ENCODE data around the gene CLTA.
"Not testable (repeated sequence)": the region's sequence is repeated elsewhere in the genome, so short reads cannot be mapped to it uniquely, and the experiment has no call there.

Gene CLTA

DNA sequence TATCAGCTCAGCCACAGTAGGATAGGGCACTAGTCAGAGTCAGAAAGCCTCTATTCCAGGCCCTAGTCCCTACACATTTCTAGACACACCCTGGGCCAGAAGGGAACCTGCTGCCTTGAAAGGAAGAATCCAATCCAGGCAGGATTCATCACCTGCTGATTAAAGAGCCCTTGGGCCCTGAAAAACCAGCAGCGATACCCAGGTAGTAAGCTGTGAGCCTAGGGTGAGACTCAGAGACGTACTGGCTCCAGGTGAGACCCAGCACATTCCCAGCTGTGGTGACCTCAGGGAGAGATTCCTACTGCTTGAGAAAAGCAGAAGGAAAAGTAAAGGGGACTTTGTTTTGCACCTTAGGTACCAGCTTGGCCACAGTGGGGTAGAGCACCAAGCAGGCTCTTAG is 16.9 kb upstream of the CLTA start:
- Histone ChIP-seq H3K4me3 (ENCODE audit: low read depth, low read length) (no peak overlapping the region), H2AFZ (no peak overlapping the region), H3K79me2 (no peaks in the 10 kb centered on the region), H3K36me3 (ENCODE audit: control insufficient read depth, insufficient read depth, low read length) (no peaks in the 10 kb centered on the region), H3K4me1 (no peaks in the 10 kb centered on the region), H3K27me3 (ENCODE audit: control insufficient read depth, insufficient read depth, low read length) (no peaks in the 10 kb centered on the region), H3K9me3 (ENCODE audit: control insufficient read depth, low read length) (no peaks in the 10 kb centered on the region), H3K27ac (no peak overlapping the region), H3K9ac (no peak overlapping the region), H3K4me2 (ENCODE audit: low read length) (no peak overlapping the region)
- TF ChIP-seq, protein P1, sequence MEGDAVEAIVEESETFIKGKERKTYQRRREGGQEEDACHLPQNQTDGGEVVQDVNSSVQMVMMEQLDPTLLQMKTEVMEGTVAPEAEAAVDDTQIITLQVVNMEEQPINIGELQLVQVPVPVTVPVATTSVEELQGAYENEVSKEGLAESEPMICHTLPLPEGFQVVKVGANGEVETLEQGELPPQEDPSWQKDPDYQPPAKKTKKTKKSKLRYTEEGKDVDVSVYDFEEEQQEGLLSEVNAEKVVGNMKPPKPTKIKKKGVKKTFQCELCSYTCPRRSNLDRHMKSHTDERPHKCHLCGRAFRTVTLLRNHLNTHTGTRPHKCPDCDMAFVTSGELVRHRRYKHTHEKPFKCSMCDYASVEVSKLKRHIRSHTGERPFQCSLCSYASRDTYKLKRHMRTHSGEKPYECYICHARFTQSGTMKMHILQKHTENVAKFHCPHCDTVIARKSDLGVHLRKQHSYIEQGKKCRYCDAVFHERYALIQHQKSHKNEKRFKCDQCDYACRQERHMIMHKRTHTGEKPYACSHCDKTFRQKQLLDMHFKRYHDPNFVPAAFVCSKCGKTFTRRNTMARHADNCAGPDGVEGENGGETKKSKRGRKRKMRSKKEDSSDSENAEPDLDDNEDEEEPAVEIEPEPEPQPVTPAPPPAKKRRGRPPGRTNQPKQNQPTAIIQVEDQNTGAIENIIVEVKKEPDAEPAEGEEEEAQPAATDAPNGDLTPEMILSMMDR (IDR thresholded peaks at IDR 0.05), result no peak

DNA sequence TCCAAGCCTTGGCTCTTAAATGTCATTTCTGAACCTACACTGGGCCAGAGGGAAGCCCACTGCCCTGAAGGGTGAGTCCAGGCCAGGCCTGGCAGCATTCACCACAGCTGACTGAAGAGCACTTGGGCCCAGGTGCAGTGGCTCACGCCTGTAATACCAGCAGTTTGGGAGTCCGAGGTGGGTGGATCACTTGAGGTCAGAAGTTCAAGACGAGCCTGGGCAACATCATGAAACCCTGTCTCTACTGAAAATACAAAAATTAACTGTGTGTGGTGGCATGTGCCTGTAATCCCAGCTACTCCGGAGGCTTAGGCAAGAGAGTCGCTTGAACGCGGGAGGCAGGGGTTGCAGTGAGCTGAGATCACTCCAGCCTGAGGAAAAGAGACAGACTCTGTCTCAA is 16.4 kb upstream of the CLTA start:
- H3K36me3 ChIP-seq (ENCODE audit: control insufficient read depth, insufficient read depth, low read length), result no peaks in the 10 kb centered on the region
- no peak overlapping the region for H2AFZ ChIP-seq
- no peak overlapping the region for H3K9ac ChIP-seq
- no peaks in the 10 kb centered on the region for H3K4me1 ChIP-seq
- no peak overlapping the region for H3K4me2 ChIP-seq (ENCODE audit: low read length)
- TF ChIP-seq, protein P1 (IDR thresholded peaks at IDR 0.05), result no peak
- H3K79me2 ChIP-seq, result no peaks in the 10 kb centered on the region
- H3K9me3 ChIP-seq (ENCODE audit: control insufficient read depth, low read length), result no peaks in the 10 kb centered on the region
- no peaks in the 10 kb centered on the region for H3K27me3 ChIP-seq (ENCODE audit: control insufficient read depth, insufficient read depth, low read length)
- no peak overlapping the region for H3K27ac ChIP-seq
- no peak overlapping the region for H3K4me3 ChIP-seq (ENCODE audit: low read depth, low read length)

DNA sequence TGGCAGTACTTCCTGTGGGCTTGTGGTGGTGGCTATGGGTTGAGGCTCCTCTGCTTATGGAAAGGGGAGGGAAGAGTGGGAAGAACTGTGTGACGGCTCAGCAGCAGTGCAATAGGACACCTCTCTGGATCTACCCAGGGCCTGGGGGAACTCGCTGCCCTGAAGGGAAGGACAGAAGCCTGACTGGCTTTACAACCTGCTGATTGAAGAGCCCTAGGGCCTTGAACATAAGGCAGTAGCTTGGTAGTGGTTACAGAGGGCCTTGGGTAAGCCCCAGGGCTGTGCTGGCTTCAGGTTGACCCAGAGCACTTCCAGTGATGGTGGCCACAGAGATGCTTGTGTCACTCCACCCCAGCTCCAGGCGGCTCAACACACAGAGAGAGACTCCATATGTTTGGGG is 16.0 kb upstream of the CLTA start:
- H3K27ac ChIP-seq, result no peak overlapping the region

DNA sequence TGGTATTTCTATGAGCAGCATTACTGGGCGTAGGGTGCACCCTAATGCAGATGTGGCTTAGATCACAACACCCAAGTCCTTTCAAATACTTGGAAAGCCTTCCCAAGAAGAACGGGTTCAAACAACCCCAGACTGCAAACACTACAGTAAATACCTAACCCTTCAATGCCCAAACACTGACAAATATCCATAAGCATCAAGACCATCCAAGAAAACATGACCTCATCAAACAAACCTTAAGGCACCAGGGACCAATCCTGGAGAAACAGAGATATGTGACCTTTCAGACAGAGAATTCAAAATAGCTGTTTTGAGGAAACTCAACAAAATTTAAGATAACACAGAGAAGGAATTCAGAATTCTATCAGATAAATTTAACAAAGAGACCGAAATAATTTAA is 15.5 kb upstream of the CLTA start:
- H3K9me3 ChIP-seq (ENCODE audit: control insufficient read depth, low read length); H3K9ac ChIP-seq; H3K4me1 ChIP-seq; H3K79me2 ChIP-seq; H3K4me3 ChIP-seq (ENCODE audit: low read depth, low read length); H3K4me2 ChIP-seq (ENCODE audit: low read length); H3K27me3 ChIP-seq (ENCODE audit: control insufficient read depth, insufficient read depth, low read length); H2AFZ ChIP-seq; H3K27ac ChIP-seq; H3K36me3 ChIP-seq (ENCODE audit: control insufficient read depth, insufficient read depth, low read length): not testable (repeated sequence)

More for the DNA sequence above, 16.0 kb upstream of the CLTA start:
- H3K4me2 ChIP-seq (ENCODE audit: low read length), result no peak overlapping the region
- no peaks in the 10 kb centered on the region for H3K79me2 ChIP-seq
- no peaks in the 10 kb centered on the region for H3K4me1 ChIP-seq
- H3K9ac ChIP-seq, result no peak overlapping the region
- H2AFZ ChIP-seq, result no peak overlapping the region
- H3K27me3 ChIP-seq (ENCODE audit: control insufficient read depth, insufficient read depth, low read length), result no peaks in the 10 kb centered on the region
- H3K9me3 ChIP-seq (ENCODE audit: control insufficient read depth, low read length), result no peaks in the 10 kb centered on the region
- TF ChIP-seq, protein P1 (IDR thresholded peaks at IDR 0.05), result no peak
- H3K4me3 ChIP-seq (ENCODE audit: low read depth, low read length), result no peak overlapping the region
- no peaks in the 10 kb centered on the region for H3K36me3 ChIP-seq (ENCODE audit: control insufficient read depth, insufficient read depth, low read length)

DNA sequence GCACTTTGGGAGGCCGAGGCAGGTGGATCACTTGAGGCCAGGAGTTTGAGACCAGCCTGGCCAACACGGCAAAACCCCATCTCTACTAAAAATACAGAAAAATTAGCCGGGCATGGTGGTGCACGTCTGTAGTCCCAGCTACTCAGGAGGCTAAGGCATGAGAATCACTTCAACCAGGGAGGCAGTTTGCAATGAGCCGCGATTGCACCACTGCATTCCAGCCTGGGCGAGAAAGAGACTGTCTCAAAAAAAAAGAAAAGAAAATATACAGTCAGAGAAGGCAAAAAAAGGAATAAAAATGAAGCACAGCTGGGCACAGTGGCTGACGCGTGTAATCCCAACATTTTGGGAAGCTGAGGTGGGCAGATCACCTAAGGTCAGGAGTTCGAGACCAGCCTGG is 14.2 kb upstream of the CLTA start:
- not testable (repeated sequence) for H3K36me3 ChIP-seq (ENCODE audit: control insufficient read depth, insufficient read depth, low read length); H3K79me2 ChIP-seq; H3K9ac ChIP-seq; H3K4me2 ChIP-seq (ENCODE audit: low read length); H3K27ac ChIP-seq; H3K9me3 ChIP-seq (ENCODE audit: control insufficient read depth, low read length); H3K4me1 ChIP-seq; H3K4me3 ChIP-seq (ENCODE audit: low read depth, low read length); H2AFZ ChIP-seq; H3K27me3 ChIP-seq (ENCODE audit: control insufficient read depth, insufficient read depth, low read length)

DNA sequence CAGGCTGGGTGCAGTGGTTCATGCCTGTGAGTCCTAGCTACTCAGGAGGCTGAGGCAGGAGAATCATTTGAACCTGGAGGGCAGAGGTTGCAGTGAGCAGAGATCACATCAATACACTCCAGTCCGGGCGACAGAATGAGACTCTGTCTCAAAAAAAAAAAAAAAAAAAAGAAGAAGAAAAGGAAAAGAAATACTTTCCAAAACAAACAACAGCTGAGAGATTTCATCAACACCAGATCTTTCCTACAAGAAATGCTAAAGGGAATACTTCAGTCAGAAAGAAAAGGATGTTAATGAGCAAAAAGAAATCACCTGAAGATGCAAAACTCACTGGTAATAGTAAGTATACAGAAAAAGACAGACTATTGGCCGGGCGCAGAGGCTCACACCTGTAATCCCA is 13.2 kb upstream of the CLTA start:
- H3K4me3 ChIP-seq (ENCODE audit: low read depth, low read length), result no peak overlapping the region
- H3K9ac ChIP-seq, result no peak overlapping the region
- no peaks in the 10 kb centered on the region for H3K79me2 ChIP-seq
- H3K27me3 ChIP-seq (ENCODE audit: control insufficient read depth, insufficient read depth, low read length), result no peaks in the 10 kb centered on the region
- H3K4me2 ChIP-seq (ENCODE audit: low read length), result no peak overlapping the region
- H2AFZ ChIP-seq, result no peak overlapping the region
- no peaks in the 10 kb centered on the region for H3K4me1 ChIP-seq
- no peaks in the 10 kb centered on the region for H3K9me3 ChIP-seq (ENCODE audit: control insufficient read depth, low read length)
- no peaks in the 10 kb centered on the region for H3K36me3 ChIP-seq (ENCODE audit: control insufficient read depth, insufficient read depth, low read length)
- TF ChIP-seq, protein P1 (IDR thresholded peaks at IDR 0.05), result no peak
- H3K27ac ChIP-seq, result no peak overlapping the region

DNA sequence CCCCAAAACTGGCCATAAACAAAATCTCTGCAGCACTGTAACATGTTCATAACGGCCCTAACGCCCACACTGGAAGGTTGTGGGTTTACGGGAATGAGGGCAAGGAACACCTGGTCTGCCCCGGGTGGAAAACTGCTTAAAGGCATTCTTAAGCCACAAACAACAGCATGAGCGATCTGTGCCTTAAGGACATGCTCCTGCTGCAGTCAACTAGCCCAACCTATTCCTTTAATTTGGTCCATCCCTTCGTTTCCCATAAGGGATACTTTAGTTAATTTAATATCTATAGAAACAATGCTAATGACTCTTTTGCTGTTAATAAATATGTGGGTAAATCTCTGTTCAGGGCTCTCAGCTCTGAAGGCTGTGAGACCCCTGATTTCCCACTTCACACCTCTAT is 10.5 kb upstream of the CLTA start:
- not testable (repeated sequence) for H2AFZ ChIP-seq; H3K9me3 ChIP-seq (ENCODE audit: control insufficient read depth, low read length); H3K27me3 ChIP-seq (ENCODE audit: control insufficient read depth, insufficient read depth, low read length); H3K4me3 ChIP-seq (ENCODE audit: low read depth, low read length); H3K4me1 ChIP-seq; H3K9ac ChIP-seq; H3K27ac ChIP-seq; H3K79me2 ChIP-seq; H3K4me2 ChIP-seq (ENCODE audit: low read length); H3K36me3 ChIP-seq (ENCODE audit: control insufficient read depth, insufficient read depth, low read length)

Data from parathyroid adenoma (tissue), 2 donors.